H54 (cell line): ENCODE results near the gene TMEM39B.
"Not testable (repeated sequence)": the region's sequence is repeated elsewhere in the genome, so short reads cannot be mapped to it uniquely, and the experiment has no call there.

Experiments
- DNase-seq: peaks from one replicate; pipeline ENCODE4 v3.0.0; 2011; ENCODE audit warnings: low spot score, mixed read lengths; ENCODE audit not compliant: insufficient read length
- FAIRE-seq: peaks from 3 replicates; lab custom pipeline; 2011; peaks lifted over from hg19 to GRCh38; lab: Jason Lieb, UNC
- POLR2A ChIP-seq: IDR thresholded peaks from 2 replicates; pipeline ENCODE4 v1.6.1; 2011; ENCODE audit warnings: low read depth, mild to moderate bottlenecking, low read length

Gene TMEM39B

GRCh38 chr1:32055416-32055815 is 17.3 kb upstream of the TMEM39B start:
- no peak for FAIRE-seq
- no peak for TF ChIP-seq POLR2A
- DNase-seq, result no peak

GRCh38 chr1:32056598-32056997 is 16.1 kb upstream of the TMEM39B start:
- TF ChIP-seq POLR2A, result no peak
- no peak for FAIRE-seq
- DNase-seq, result no peak

GRCh38 chr1:32060914-32061313 is 11.8 kb upstream of the TMEM39B start:
- no peak for FAIRE-seq
- DNase-seq, result no peak
- no peak for TF ChIP-seq POLR2A

GRCh38 chr1:32062867-32063230 is 9.9 kb upstream of the TMEM39B start:
- no peak for TF ChIP-seq POLR2A
- DNase-seq (no peak), FAIRE-seq (no peak)

GRCh38 chr1:32063261-32063681 is 9.5 kb upstream of the TMEM39B start:
- no peak for TF ChIP-seq POLR2A
- peak; percentile 11 for FAIRE-seq
- no peak for DNase-seq

GRCh38 chr1:32065613-32066488 is 6.9 kb upstream of the TMEM39B start:
- not testable (repeated sequence) for DNase-seq, FAIRE-seq

- no peak for DNase-seq
Observed at GRCh38 chr1:32066489-32066873, 6.3 kb upstream of the TMEM39B start.

GRCh38 chr1:32068957-32069588 is 3.7 kb upstream of the TMEM39B start:
- no peak for FAIRE-seq

More at GRCh38 chr1:32066489-32066873, 6.3 kb upstream of the TMEM39B start:
- no peak for TF ChIP-seq POLR2A
- FAIRE-seq, result peak; percentile 88

GRCh38 chr1:32071758-32072621 is 749 bp upstream of the TMEM39B start:
- peak; percentile 45 for DNase-seq
- FAIRE-seq, result no peak
- TF ChIP-seq POLR2A, result no peak

More at GRCh38 chr1:32068957-32069588, 3.7 kb upstream of the TMEM39B start:
- no peak for DNase-seq
- no peak for TF ChIP-seq POLR2A

GRCh38 chr1:32073299-32074229 is 825 bp downstream of the TMEM39B start:
- no peak for TF ChIP-seq POLR2A
- no peak for FAIRE-seq
- no peak for DNase-seq

GRCh38 chr1:32074841-32075240 is 2.1 kb downstream of the TMEM39B start:
- TF ChIP-seq POLR2A, result no peak
- no peak for DNase-seq
- no peak for FAIRE-seq

GRCh38 chr1:32077451-32077850 is 4.7 kb downstream of the TMEM39B start:
- TF ChIP-seq POLR2A, result no peak
- DNase-seq (no peak), FAIRE-seq (no peak)

- no peak for TF ChIP-seq POLR2A
- DNase-seq, result no peak
- no peak for FAIRE-seq
Observed at GRCh38 chr1:32082022-32082421, 9.3 kb downstream of the TMEM39B start.

- FAIRE-seq, DNase-seq: not testable (repeated sequence)
Observed at GRCh38 chr1:32086381-32086780, 13.6 kb downstream of the TMEM39B start.
